GM12875 (cell line): Measurements from ENCODE around the gene WASF1.

Experiments
- H3K4me3 ChIP-seq: one replicate; pipeline ENCODE4 v1.5.1; 2011; ENCODE audit warnings: low read depth, low read length, control low read depth
- CTCF ChIP-seq: IDR thresholded peaks from 2 replicates; pipeline ENCODE4 v1.5.1; 2011; ENCODE audit warnings: low read depth, mild to moderate bottlenecking, control low read depth, inconsistent platforms, low read length, moderate library complexity, borderline replicate concordance; ENCODE audit not compliant: insufficient read depth

WASF1 gene

GRCh38 chr6:110068592-110068967 is 110.9 kb downstream of the WASF1 start:
- no peak for TF ChIP-seq CTCF
- no peak overlapping the region for H3K4me3 ChIP-seq

- H3K4me3 ChIP-seq: no peak overlapping the region
- TF ChIP-seq CTCF: no peak
Measured at GRCh38 chr6:110067837-110068591, 111.5 kb downstream of the WASF1 start.

- H3K4me3 ChIP-seq: no peak overlapping the region
- TF ChIP-seq CTCF: no peak
Measured at GRCh38 chr6:110064744-110065524, 114.5 kb downstream of the WASF1 start.

- no peak overlapping the region for H3K4me3 ChIP-seq
- no peak for TF ChIP-seq CTCF
Measured at GRCh38 chr6:110063594-110064263, 115.7 kb downstream of the WASF1 start.

- TF ChIP-seq CTCF: no peak
- H3K4me3 ChIP-seq: no peak overlapping the region
Measured at GRCh38 chr6:110055387-110055735, 124.1 kb downstream of the WASF1 start.

GRCh38 chr6:110054664-110055386 is 124.6 kb downstream of the WASF1 start:
- H3K4me3 ChIP-seq: no peak overlapping the region
- no peak for TF ChIP-seq CTCF
